NB4 (cell line): Measurements from ENCODE around the gene BARX1.

Experiments used
- DNase-seq: peaks from one replicate; pipeline ENCODE4 v3.0.0; 2010; ENCODE audit warnings: low read depth
- H3K4me3 ChIP-seq: one replicate; pipeline ENCODE4 v1.5.1; 2011; ENCODE audit warnings: mild to moderate bottlenecking, low read depth, low read length, moderate library complexity
- CTCF ChIP-seq: IDR thresholded peaks from one replicate; pipeline ENCODE4 v1.5.1; 2012; ENCODE audit warnings: low read depth, low read length
- MYC ChIP-seq: IDR thresholded peaks from 2 replicates; pipeline ENCODE4 v1.6.1; 2011; ENCODE audit warnings: low read depth, low read length
- POLR2A ChIP-seq: IDR thresholded peaks from 2 replicates; pipeline ENCODE4 v1.6.1; 2011; ENCODE audit warnings: mild to moderate bottlenecking; ENCODE audit not compliant: insufficient read length; ENCODE audit errors: extremely low read depth
- TF ChIP-seq, protein P1 (sequence below): IDR thresholded peaks from 2 replicates; pipeline ENCODE4 v1.6.1; 2011; ENCODE audit warnings: low read depth, low read length

The BARX1 gene

GRCh38 chr9:93918061-93918460, 37.1 kb downstream of the BARX1 start:
- TF ChIP-seq, protein P1, sequence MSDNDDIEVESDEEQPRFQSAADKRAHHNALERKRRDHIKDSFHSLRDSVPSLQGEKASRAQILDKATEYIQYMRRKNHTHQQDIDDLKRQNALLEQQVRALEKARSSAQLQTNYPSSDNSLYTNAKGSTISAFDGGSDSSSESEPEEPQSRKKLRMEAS = no peak
- TF ChIP-seq CTCF (no peak), POLR2A (no peak), MYC (no peak)
- no peak for DNase-seq
- no peak overlapping the region for H3K4me3 ChIP-seq

- no peak for DNase-seq
These were observed 37.9 kb downstream of the BARX1 start for GRCh38 chr9:93917121-93917853.

GRCh38 chr9:93916358-93916757, 38.8 kb downstream of the BARX1 start:
- peak; percentile 14 for DNase-seq
- H3K4me3 ChIP-seq = no peak overlapping the region
- TF ChIP-seq CTCF = no peak
- no peak for TF ChIP-seq MYC
- TF ChIP-seq, protein P1 = no peak
- no peak for TF ChIP-seq POLR2A

More at GRCh38 chr9:93917121-93917853, 37.9 kb downstream of the BARX1 start:
- no peak overlapping the region for H3K4me3 ChIP-seq
- TF ChIP-seq CTCF (no peak), MYC (no peak), POLR2A (no peak)
- TF ChIP-seq, protein P1 = no peak

GRCh38 chr9:93911801-93912554, 43.2 kb downstream of the BARX1 start:
- H3K4me3 ChIP-seq = no peak overlapping the region
- no peak for DNase-seq
- TF ChIP-seq, protein P1 = no peak
- TF ChIP-seq CTCF = no peak
- TF ChIP-seq MYC = no peak
- TF ChIP-seq POLR2A = no peak

- no peak overlapping the region for H3K4me3 ChIP-seq
- no peak for TF ChIP-seq POLR2A
- no peak for DNase-seq
These were observed 43.9 kb downstream of the BARX1 start for GRCh38 chr9:93911136-93911745.

DNA sequence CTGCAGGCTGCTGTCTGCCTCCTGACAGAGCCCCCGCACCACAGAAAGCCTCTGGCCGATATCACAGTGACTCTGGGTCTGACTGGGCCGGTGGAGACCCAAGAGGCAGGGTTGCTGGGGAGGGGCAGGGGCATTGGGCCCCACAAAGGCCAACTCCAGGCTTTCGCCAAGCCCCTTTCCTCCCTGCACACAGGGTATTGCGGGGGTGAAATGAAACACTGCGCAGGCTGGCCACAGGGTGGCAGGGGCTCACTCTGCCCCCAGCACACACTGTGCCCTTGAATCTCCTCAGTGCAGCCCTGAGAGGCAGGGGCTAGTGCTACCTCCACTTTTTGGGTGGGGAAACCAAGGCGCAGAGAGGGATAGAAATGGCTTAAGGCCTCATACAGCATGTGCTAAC, 44.6 kb downstream of the BARX1 start:
- TF ChIP-seq, protein P1 = no peak
- TF ChIP-seq MYC = no peak
- TF ChIP-seq POLR2A = no peak
- TF ChIP-seq CTCF = peak; percentile 9
- peak; percentile 8 for DNase-seq
- no peak overlapping the region for H3K4me3 ChIP-seq
